Measurements from ENCODE around the gene SEZ6L. TPM values are rescaled to one million over a fixed set of nuclear protein-coding genes. Genes with fewer than 3 reads are reported as not detected.

SEZ6L gene
- total RNA-seq, 4 donors from 2014 or later: 0.10 to 0.13 TPM; not detected in 2

DNA sequence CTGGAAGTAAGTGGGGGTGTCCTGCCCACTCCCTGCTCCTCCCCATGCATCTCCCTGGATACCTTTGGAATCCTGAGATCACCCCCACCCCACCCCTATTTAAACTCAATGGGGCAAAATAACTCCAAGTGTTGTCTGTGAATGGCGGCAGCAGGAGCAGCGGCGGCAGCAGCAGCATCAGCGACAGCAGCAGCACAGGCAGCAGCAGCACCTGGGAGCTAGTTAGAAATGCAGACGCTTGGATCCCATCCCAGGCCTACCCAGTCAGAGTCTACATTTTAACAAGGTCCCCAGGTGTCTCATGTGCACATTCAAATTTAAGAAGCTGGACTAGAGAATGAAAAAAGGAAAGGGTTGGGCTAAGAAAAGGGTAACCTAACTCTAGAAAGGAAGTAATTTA, 82.6 kb downstream of the SEZ6L start:
- ATAC-seq (no peak), DNase-seq (no peak)
- Histone ChIP-seq H3K36me3 (no peaks in the 10 kb centered on the region), H3K4me1 (no peaks in the 10 kb centered on the region), H3K27ac (no peak overlapping the region), H3K27me3 (no peaks in the 10 kb centered on the region), H3K9me3 (peaks cover 0 to 5% (median 0%) of the 10 kb centered on the region in 3 donors), H3K4me3 (no peak overlapping the region)
- in situ Hi-C loops (cut with MboI; ENCODE audit: low sequenced_read_pairs in 4 of 4) (no loop called here), intact Hi-C loops (cut with DNase I; ENCODE audit: low total_unique reads) (no loop called here)
- no peak for TF ChIP-seq POLR2A (IDR thresholded peaks at IDR 0.05)
- TF ChIP-seq, protein P1, sequence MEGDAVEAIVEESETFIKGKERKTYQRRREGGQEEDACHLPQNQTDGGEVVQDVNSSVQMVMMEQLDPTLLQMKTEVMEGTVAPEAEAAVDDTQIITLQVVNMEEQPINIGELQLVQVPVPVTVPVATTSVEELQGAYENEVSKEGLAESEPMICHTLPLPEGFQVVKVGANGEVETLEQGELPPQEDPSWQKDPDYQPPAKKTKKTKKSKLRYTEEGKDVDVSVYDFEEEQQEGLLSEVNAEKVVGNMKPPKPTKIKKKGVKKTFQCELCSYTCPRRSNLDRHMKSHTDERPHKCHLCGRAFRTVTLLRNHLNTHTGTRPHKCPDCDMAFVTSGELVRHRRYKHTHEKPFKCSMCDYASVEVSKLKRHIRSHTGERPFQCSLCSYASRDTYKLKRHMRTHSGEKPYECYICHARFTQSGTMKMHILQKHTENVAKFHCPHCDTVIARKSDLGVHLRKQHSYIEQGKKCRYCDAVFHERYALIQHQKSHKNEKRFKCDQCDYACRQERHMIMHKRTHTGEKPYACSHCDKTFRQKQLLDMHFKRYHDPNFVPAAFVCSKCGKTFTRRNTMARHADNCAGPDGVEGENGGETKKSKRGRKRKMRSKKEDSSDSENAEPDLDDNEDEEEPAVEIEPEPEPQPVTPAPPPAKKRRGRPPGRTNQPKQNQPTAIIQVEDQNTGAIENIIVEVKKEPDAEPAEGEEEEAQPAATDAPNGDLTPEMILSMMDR (IDR thresholded peaks at IDR 0.05 in 4 of 5, conservative IDR thresholded peaks at IDR 0.05 in 1 of 5): no peak

DNA sequence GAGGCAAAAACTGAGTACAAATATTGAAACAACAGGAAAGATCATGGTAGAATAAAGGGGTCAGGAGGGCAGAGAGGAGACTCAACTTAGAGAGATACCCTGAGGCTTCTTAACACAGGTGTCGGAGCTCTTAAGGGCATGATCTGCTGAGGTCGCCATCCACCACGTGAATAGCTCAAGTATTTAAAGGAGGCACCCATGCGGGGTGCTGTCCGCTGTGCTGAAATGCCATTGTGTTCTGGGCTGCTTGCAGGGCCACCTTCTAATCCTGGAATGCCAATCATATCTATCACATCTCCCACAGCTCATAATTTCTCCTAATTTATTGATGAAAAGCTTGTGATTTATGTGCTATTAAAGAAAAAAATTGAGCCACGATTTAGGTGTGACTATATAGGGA, 90.2 kb downstream of the SEZ6L start:
- DNase-seq (no peak), ATAC-seq (no peak)
- Histone ChIP-seq H3K27ac (no peak overlapping the region), H3K4me1 (no peaks in the 10 kb centered on the region), H3K9me3 (no peaks in the 10 kb centered on the region), H3K27me3 (peaks cover 0 to 4% (median 0%) of the 10 kb centered on the region in 3 donors), H3K4me3 (no peak overlapping the region), H3K36me3 (no peaks in the 10 kb centered on the region)
- in situ Hi-C loops (cut with MboI; ENCODE audit: low sequenced_read_pairs in 4 of 4): no loop called here
- intact Hi-C loops (cut with DNase I; ENCODE audit: low total_unique reads): no loop called here
- TF ChIP-seq, protein P1 (IDR thresholded peaks at IDR 0.05 in 4 of 5, conservative IDR thresholded peaks at IDR 0.05 in 1 of 5): no peak
- no peak for TF ChIP-seq POLR2A (IDR thresholded peaks at IDR 0.05)

DNA sequence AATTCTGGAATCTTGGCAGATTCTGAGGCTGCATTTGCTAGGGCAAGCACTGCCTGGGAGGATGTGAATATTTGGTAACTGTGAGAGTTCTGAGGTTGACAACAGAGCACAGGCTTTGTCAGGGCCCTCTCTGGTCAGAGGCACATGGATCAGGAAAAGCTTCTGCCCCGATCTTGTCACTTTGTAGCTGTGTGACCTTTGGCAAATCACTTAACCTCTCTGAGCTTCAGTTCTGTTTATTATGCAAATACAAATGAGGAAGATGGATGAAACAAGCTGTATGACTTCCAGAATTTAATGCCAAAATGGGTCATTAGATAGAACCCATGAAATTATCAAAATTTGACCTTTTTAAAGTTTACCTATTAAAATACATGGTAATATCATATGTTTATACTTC, 94.9 kb downstream of the SEZ6L start:
- Histone ChIP-seq H3K27ac (no peak overlapping the region), H3K36me3 (no peaks in the 10 kb centered on the region), H3K4me1 (no peaks in the 10 kb centered on the region), H3K9me3 (no peaks in the 10 kb centered on the region), H3K4me3 (no peak overlapping the region), H3K27me3 (peaks cover 0 to 4% (median 0%) of the 10 kb centered on the region in 3 donors)
- intact Hi-C loops (cut with DNase I; ENCODE audit: low total_unique reads): no loop called here
- TF ChIP-seq, protein P1 (IDR thresholded peaks at IDR 0.05 in 4 of 5, conservative IDR thresholded peaks at IDR 0.05 in 1 of 5): no peak
- TF ChIP-seq POLR2A (IDR thresholded peaks at IDR 0.05): no peak
- no peak for ATAC-seq
- in situ Hi-C loops (cut with MboI; ENCODE audit: low sequenced_read_pairs in 4 of 4): no loop called here
- DNase-seq: no peak

DNA sequence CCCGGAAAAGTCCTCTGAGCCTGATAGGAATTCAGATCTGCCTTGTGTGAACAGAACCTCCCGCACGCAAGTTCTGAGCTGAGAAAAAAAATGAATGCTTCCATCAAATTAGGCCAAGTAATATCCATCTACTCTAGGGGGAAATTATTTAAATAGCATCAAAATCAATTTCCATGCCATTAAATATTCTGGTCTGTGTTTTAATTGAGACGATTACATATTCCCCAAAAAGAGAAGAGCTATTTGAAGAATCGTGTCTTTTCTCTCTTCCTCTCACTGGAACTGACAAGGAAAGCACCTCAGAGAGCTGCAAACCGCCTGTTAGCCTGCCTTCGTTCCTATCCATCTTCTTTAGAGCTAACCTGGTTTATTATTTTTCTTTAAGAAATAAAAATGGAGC, 96.0 kb downstream of the SEZ6L start:
- no peak overlapping the region for H3K4me3 ChIP-seq
- no peak overlapping the region for H3K27ac ChIP-seq
- ATAC-seq: no peak
- H3K4me1 ChIP-seq: no peaks in the 10 kb centered on the region
- no peak for DNase-seq
- no peaks in the 10 kb centered on the region for H3K9me3 ChIP-seq
- intact Hi-C loops (cut with DNase I; ENCODE audit: low total_unique reads): no loop called here
- in situ Hi-C loops (cut with MboI; ENCODE audit: low sequenced_read_pairs in 4 of 4): no loop called here
- H3K27me3 ChIP-seq: peaks cover 0 to 4% (median 0%) of the 10 kb centered on the region in 3 donors
- no peak for TF ChIP-seq POLR2A (IDR thresholded peaks at IDR 0.05)
- TF ChIP-seq, protein P1 (IDR thresholded peaks at IDR 0.05 in 4 of 5, conservative IDR thresholded peaks at IDR 0.05 in 1 of 5): no peak
- H3K36me3 ChIP-seq: no peaks in the 10 kb centered on the region

DNA sequence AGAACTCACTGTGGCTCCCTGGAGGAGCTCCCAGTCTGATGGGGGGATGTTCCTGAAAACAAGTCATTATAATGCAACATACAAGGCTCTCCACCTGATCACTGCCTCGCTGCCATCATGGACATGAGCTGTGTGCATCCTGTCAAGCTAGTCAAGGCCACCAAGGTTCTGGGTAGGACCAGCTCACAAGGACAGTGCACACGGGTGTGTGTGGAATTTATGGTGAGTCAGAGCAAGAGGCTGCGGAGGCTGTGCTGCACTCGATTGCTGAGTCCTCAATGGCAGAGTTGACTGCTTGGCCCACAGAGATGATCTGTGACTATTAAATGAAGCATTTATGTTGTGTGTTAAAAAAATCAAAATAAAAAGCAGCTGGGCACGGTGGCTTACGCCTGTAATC, 96.6 kb downstream of the SEZ6L start:
- Histone ChIP-seq H3K9me3 (no peaks in the 10 kb centered on the region), H3K36me3 (no peaks in the 10 kb centered on the region), H3K27me3 (peaks cover 0 to 4% (median 0%) of the 10 kb centered on the region in 3 donors), H3K4me3 (no peak overlapping the region), H3K4me1 (no peaks in the 10 kb centered on the region), H3K27ac (no peak overlapping the region)
- in situ Hi-C loops (cut with MboI; ENCODE audit: low sequenced_read_pairs in 4 of 4) (no loop called here), intact Hi-C loops (cut with DNase I; ENCODE audit: low total_unique reads) (no loop called here)
- DNase-seq: no peak
- no peak for ATAC-seq
- TF ChIP-seq, protein P1 (IDR thresholded peaks at IDR 0.05 in 4 of 5, conservative IDR thresholded peaks at IDR 0.05 in 1 of 5): no peak
- no peak for TF ChIP-seq POLR2A (IDR thresholded peaks at IDR 0.05)
